Esophagus muscularis mucosa (tissue), 4 donors: ENCODE data around the gene TMEM131L. TPM values are rescaled to one million over a fixed set of nuclear protein-coding genes. Genes with fewer than 3 reads are reported as not detected.

ENCODE experiments used
- DNase-seq: peaks from one replicate; pipeline ENCODE4 v3.0.0-alpha.2; 2017; ENCODE audit errors: extremely low spot score
- H3K27ac ChIP-seq, 4 donors: fragments of 200-600 bp; sonication (generic); replicated peaks in 1 of 4; 1 replicate in 3 of 4; 2 replicates in 1 of 4; pipeline ENCODE4 v1.5.1; 2016 to 2019; ENCODE audit warnings: mild to moderate bottlenecking in 1 of 4
- H3K27me3 ChIP-seq, 4 donors: fragments of 200-600 bp; sonication (generic); one replicate each; pipeline versions ENCODE4 v1.5.1 to v1.6.0; 2016 to 2019
- H3K36me3 ChIP-seq, 4 donors: fragments of 200-600 bp; sonication (generic); one replicate each; pipeline ENCODE4 v1.5.1; 2016 to 2019
- H3K4me1 ChIP-seq, 4 donors: fragments of 200-600 bp; sonication (generic); one replicate each; pipeline ENCODE4 v1.5.1; 2016 to 2019
- H3K4me3 ChIP-seq, 4 donors: fragments of 200-600 bp; sonication (generic); 1 replicate in 2 of 4; 2 replicates in 2 of 4; pipeline ENCODE4 v1.5.1; 2016 to 2019; ENCODE audit warnings: mild to moderate bottlenecking in 4 of 4, moderate library complexity in 1 of 4
- H3K9me3 ChIP-seq, 4 donors: fragments of 200-600 bp; sonication (generic); 1 replicate in 3 of 4; 2 replicates in 1 of 4; pipeline ENCODE4 v1.5.1; 2016 to 2019
- CTCF ChIP-seq, 3 experiments: fragments of 200-600 bp in 2 of 3; fragments of 450-650 bp in 1 of 3; sonication (generic) in 2 of 3; IDR thresholded peaks; one replicate each; pipeline ENCODE4 v1.5.1; 2017 to 2019; ENCODE audit warnings: antibody characterized with exemption in 3 of 3, mild to moderate bottlenecking in 2 of 3, moderate library complexity in 1 of 3
- EP300 ChIP-seq: sonication (generic); formaldehyde crosslinking; IDR thresholded peaks from one replicate; pipeline ENCODE4 v1.6.1; 2017; ENCODE audit warnings: antibody characterized with exemption
- POLR2A ChIP-seq: fragments of 450-650 bp; IDR thresholded peaks from one replicate; pipeline ENCODE4 v1.6.1; 2017; ENCODE audit warnings: antibody characterized with exemption, moderate library complexity, mild to moderate bottlenecking, low read depth
- POLR2AphosphoS5 ChIP-seq, 2 donors: sonication (generic); formaldehyde crosslinking; IDR thresholded peaks; one replicate each; pipeline ENCODE4 v1.6.1; 2017; ENCODE audit warnings: antibody characterized with exemption in 2 of 2
- WGBS: methylation state at CpG from one replicate; pipeline ENCODE4 v1.1.5; 2018; 5-methylcytosine and 5-hydroxymethylcytosine counted together
- intact Hi-C: fragments of 100-400 bp; cut with DNase I; formaldehyde crosslinking; loops from one replicate; pipeline ENCODE4 v1.15.1; 2023
- total RNA-seq, 4 donors: library from RNA; depleted of rRNA; stranded (reverse); fragments of >200 nt; gene quantifications; one replicate each; pipeline versions ENCODE4 v1.1.0 to v1.2.1, GENCODE V29; 2016

The TMEM131L gene
- total RNA-seq, 4 donors from 2014 or later = 10.3 to 16.3 (median 12.1) TPM

- no peaks in the 10 kb centered on the region for H3K27me3 ChIP-seq
- intact Hi-C loops = no loop called here
- peaks cover 8 to 24% (median 21%) of the 10 kb centered on the region in 4 donors for H3K36me3 ChIP-seq
- DNase-seq = no peak
- no peak overlapping the region for H3K27ac ChIP-seq
- H3K9me3 ChIP-seq = peaks cover 0 to 2% (median under 1%) of the 10 kb centered on the region in 4 donors
- no peak overlapping the region for H3K4me3 ChIP-seq
- no peaks in the 10 kb centered on the region for H3K4me1 ChIP-seq
- 86% methylated on average over 23 of the region's 23 CpGs for WGBS
- TF ChIP-seq EP300 = no peak
- no peak for TF ChIP-seq POLR2AphosphoS5 (IDR thresholded peaks at IDR 0.05)
- no peak for TF ChIP-seq POLR2A
- TF ChIP-seq CTCF (IDR thresholded peaks at IDR 0.05) = no peak
Measured at GRCh38 chr4:153639833-153640802, 174.0 kb downstream of the TMEM131L start.

GRCh38 chr4:153641532-153641931, 175.4 kb downstream of the TMEM131L start:
- Histone ChIP-seq H3K4me3 (no peak overlapping the region), H3K9me3 (peaks cover 0 to 6% (median 2%) of the 10 kb centered on the region in 4 donors), H3K4me1 (no peaks in the 10 kb centered on the region), H3K36me3 (peaks cover 4 to 10% (median 7%) of the 10 kb centered on the region in 4 donors), H3K27ac (no peak overlapping the region), H3K27me3 (no peaks in the 10 kb centered on the region)
- no peak for DNase-seq
- 83% methylated on average over 7 of the region's 7 CpGs for WGBS
- intact Hi-C loops = no loop called here
- TF ChIP-seq CTCF (IDR thresholded peaks at IDR 0.05) (no peak), EP300 (no peak), POLR2A (no peak), POLR2AphosphoS5 (IDR thresholded peaks at IDR 0.05) (no peak)

GRCh38 chr4:153643406-153644383, 177.5 kb downstream of the TMEM131L start:
- Histone ChIP-seq H3K36me3 (no peaks in the 10 kb centered on the region), H3K4me1 (no peaks in the 10 kb centered on the region), H3K27ac (no peak overlapping the region), H3K9me3 (peaks cover 0 to 6% (median 2%) of the 10 kb centered on the region in 4 donors), H3K27me3 (no peaks in the 10 kb centered on the region), H3K4me3 (no peak overlapping the region)
- 85% methylated on average over 9 of the region's 9 CpGs for WGBS
- intact Hi-C loops = no loop called here
- TF ChIP-seq CTCF (IDR thresholded peaks at IDR 0.05) (peak; percentile 18 to 52 (median 30)), POLR2A (no peak)
- DNase-seq = no peak

GRCh38 chr4:153645183-153645582, 179.0 kb downstream of the TMEM131L start:
- no peaks in the 10 kb centered on the region for H3K4me1 ChIP-seq
- no peak for DNase-seq
- peaks cover 0 to 6% (median 2%) of the 10 kb centered on the region in 4 donors for H3K9me3 ChIP-seq
- H3K27ac ChIP-seq = no peak overlapping the region
- WGBS = 63% methylated on average over 1 of the region's 1 CpG
- H3K27me3 ChIP-seq = no peaks in the 10 kb centered on the region
- TF ChIP-seq CTCF (IDR thresholded peaks at IDR 0.05) (no peak), POLR2A (no peak), POLR2AphosphoS5 (IDR thresholded peaks at IDR 0.05) (no peak), EP300 (no peak)
- no peak overlapping the region for H3K4me3 ChIP-seq
- intact Hi-C loops = no loop called here
- H3K36me3 ChIP-seq = no peaks in the 10 kb centered on the region
